NCI-H146 (cell line): ENCODE measurements around the gene WNT11.

Experiments used
- DNase-seq: peaks from one replicate; lab custom pipeline; 2025; lab: John Stamatoyannopoulos, UW

Gene WNT11

GRCh38 chr11:76206327-76207081 lies at the start of gene WNT11:
WNT11 (minus strand) TSS chr11:76206502; CDS start chr11:76206407, 95 bp downstream.
- DNase-seq = peak; percentile 81

- DNase-seq = no peak
Measured at GRCh38 chr11:76253416-76253815, 47.1 kb upstream of the WNT11 start.

GRCh38 chr11:76252631-76253070 lies 46.3 kb upstream of the WNT11 start:
- no peak for DNase-seq

- no peak for DNase-seq
Measured at GRCh38 chr11:76251576-76251975, 45.3 kb upstream of the WNT11 start.

DNA sequence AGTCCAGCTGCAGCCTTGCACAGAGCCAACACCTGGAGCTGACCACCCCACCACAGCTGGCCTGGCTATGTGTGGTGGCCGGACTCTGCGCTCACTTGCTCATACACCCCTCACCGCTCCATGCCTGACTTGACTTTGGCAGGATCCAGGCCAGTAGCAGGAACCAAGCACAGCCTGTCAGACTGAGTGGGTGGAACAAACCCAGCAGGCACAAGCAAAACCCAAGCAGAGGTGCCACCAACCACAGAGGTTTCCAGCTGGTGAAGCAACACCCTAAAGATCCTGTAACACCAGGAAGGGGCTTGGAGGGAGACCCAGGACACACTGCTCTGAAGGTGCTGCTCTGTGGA lies 44.9 kb upstream of the WNT11 start:
- no peak for DNase-seq

- no peak for DNase-seq
Measured at GRCh38 chr11:76250520-76251225, 44.4 kb upstream of the WNT11 start.

- no peak for DNase-seq
Measured at GRCh38 chr11:76249195-76249741, 43.0 kb upstream of the WNT11 start.

DNA sequence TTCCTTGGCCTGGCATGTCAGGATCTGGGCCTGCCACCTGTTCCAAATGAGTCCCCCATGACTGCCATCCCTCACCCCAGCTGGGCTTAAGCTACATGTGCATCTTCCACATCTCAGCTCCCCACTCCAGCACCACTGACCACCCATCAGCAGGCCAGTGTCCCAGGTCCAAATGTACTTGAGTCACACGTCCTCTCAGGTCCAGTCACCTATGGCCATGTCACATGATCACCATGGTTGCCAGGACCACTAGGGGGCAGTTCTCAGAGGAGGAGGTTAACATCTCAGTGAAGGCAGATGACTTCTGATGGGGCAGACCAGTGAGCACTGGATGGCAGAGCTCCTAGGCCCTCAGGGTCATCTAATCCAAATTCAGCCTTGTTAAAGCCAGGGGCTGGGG lies 41.9 kb upstream of the WNT11 start:
- DNase-seq = peak; percentile 26

GRCh38 chr11:76247091-76247490 lies 40.8 kb upstream of the WNT11 start:
- DNase-seq = no peak

- DNase-seq = no peak
Measured at GRCh38 chr11:76246271-76246933, 40.1 kb upstream of the WNT11 start.

DNA sequence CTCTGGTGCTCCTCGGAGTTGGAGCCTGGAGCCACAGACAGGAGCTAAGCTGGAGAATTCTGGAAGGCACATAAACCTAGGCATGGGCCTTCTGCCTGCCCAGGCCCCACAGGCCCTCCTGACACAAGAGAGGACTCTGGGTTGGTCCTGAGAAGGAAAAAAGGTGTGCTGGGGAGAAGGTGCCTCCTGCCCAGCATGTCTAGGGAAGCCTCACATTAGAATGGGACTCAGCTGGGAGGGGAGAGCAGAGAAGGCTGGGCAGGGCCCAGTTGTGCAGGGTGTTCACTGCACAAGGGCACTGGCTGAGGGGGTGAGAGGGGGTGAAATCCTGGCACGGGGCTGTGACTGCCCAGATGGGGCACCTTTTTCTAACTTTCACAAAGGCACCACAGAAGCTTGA lies 39.4 kb upstream of the WNT11 start:
- DNase-seq = no peak

DNA sequence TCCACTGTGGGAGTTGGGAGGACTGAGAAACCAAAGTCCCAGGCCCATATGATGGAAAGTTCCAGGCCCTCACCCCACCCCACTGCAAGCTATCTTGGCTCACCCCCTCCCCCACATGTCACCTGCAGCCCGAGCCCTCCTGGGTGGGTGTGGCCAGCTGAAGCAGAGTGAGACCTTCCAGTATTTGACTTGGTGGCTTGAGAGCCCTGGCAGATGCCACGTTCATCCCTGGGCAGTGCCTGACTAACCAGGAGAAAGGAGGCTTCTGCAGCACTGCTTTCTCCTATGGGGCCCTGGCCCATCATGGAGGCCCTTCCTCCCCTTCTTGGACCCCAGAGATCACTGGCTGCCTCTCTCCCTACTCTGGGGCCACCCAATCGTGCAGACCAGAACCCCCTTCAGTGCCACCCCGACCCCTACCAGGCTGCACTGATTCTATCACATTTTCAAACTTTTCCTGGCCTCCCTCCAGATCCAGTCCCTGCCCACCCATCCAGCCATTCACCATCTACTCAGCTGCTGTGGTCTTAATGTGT lies 38.1 kb upstream of the WNT11 start:
- DNase-seq = no peak

DNA sequence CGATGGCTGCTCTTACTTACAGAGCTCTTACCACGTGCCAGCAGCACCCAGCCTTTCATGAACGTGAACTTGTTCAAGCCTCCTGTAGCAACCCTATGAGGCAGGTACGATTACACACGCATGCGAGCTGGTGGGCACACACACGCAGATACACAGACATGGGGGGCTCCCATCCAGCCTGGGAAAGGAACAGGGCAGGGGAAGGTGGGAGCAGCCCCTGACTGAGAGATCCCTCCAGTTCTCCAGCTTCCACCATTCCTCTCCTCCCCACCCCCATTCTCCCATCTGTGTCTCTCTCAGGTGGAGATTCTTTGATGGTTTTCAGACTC lies 37.6 kb upstream of the WNT11 start:
- no peak for DNase-seq

DNA sequence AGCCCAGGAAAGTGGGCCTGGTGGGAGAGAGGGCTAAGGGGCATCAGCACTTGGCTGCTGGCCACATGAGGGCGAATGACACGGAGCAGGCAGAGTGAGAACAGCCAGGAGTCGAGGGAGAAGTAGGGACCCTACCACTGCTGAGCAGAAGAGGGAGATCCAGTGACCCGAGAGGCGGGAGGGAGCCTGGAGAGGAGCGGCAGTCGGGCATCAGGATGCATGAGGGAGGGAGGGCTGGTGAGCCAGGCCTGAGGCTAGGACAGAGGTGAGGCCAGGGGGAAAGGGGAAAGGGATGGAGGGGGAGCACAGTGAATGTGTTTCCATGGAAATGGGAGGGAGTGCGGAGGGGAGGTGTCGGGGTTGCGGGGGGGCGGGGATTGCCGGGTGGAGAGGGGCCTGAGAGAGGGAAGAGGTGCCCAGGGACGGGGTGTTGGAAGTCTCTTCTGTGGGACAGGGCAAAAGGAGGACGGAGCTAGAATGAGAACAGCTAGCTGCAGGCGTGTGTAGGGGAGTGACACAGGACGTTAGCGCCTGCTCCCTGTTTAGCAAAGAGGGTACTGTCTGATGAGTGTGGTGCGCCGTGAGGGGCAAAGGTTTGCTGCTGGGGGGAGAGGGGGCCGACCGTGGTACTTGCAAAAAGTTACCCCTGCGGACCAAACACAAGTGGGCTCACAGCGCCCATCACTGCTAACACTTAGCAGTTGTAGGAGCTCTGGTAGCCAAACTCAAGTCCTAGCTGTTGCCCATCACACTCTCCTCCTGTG lies 37.1 kb upstream of the WNT11 start:
- DNase-seq = no peak

GRCh38 chr11:76242004-76242779 lies 35.9 kb upstream of the WNT11 start:
- DNase-seq = no peak

DNA sequence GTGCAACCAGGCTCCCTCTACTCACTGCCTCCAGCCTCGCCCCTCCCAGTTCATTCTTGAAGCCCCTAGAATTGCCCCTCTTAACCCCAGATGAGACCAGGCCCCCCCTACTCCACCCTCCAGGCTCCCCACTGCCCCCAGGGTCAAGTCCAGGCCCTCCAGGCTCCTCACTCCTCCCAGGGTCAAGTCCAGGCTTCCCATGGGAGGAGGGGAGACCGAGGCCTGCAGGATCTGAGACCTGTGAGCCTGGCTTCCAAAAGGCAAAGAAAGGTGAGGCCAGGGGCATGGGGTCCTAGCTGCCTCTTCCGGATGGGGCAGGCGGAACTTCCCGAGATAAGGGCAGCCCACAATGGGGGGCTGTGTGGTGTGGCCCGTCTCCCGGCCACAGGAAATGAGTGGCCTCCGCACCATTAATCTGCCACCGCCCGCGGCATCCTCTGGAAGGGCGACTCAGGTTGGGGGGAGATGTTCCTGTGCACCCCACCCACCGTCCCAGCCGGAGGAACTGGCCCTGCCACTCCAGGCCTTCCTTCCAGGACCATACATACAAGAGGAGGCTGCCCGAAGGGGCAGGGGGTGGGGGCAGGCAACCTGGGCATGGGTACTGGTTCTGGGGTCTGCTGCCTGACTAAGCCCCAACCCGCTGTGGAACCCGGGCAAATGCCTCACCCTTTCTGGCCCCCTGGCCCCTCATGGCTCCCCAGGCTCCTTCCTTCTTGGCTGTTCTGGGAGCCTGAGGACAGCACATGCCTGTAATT lies 35.1 kb upstream of the WNT11 start:
- no peak for DNase-seq

DNA sequence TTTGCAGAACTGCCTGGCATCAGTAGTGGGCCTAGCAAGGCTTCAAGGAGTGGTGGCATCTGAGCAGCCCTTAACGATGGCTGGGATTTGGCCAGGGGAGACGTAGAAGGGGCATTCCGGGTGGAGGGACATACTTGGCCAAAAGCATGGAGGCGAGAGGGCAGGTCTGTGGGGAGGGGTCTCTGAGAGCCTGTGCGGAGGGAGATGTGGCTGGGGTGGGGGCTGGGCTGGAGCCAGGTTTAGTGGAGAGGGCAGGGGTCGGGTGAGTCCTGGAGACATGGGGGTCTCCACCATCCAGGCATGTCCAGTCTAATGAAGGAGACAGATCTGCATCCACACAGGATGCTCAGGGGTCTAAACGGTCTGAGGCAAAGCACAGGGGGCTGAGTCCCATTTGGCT lies 34.4 kb upstream of the WNT11 start:
- DNase-seq = no peak

GRCh38 chr11:76240161-76240540 lies 33.8 kb upstream of the WNT11 start:
- peak; percentile 38 for DNase-seq

- DNase-seq = no peak
Measured at GRCh38 chr11:76239483-76240160, 33.3 kb upstream of the WNT11 start.

- DNase-seq = no peak
Measured at GRCh38 chr11:76238551-76238950, 32.2 kb upstream of the WNT11 start.
